GM12875 (cell line): Measurements from ENCODE around the gene KLHL7.

Experiments used
- H3K4me3 ChIP-seq: one replicate; pipeline ENCODE4 v1.5.1; 2011; ENCODE audit warnings: low read depth, low read length, control low read depth
- TF ChIP-seq, protein P1 (sequence below): IDR thresholded peaks from 2 replicates; pipeline ENCODE4 v1.5.1; 2011; ENCODE audit warnings: low read depth, mild to moderate bottlenecking, control low read depth, inconsistent platforms, low read length, moderate library complexity, borderline replicate concordance; ENCODE audit not compliant: insufficient read depth

Gene KLHL7

DNA sequence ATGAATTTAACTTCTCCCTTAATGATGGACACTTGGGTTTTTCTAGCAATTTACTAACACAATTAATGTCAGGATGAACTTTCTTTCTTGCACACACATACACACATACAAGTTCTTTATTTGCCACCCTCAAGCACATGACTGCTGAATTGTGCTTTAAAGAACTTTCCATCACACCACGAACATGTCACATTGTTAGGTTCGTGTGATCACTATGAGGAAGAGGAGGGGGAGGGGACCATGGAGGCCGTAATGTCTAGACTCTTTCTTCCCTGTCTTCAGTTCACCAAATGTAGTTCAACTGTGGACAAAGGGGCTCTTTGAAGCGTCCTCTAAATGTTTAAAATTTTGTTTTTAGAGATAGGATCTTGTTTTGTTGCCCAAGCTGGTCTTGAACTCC lies 107.3 kb downstream of the KLHL7 start:
- TF ChIP-seq, protein P1, sequence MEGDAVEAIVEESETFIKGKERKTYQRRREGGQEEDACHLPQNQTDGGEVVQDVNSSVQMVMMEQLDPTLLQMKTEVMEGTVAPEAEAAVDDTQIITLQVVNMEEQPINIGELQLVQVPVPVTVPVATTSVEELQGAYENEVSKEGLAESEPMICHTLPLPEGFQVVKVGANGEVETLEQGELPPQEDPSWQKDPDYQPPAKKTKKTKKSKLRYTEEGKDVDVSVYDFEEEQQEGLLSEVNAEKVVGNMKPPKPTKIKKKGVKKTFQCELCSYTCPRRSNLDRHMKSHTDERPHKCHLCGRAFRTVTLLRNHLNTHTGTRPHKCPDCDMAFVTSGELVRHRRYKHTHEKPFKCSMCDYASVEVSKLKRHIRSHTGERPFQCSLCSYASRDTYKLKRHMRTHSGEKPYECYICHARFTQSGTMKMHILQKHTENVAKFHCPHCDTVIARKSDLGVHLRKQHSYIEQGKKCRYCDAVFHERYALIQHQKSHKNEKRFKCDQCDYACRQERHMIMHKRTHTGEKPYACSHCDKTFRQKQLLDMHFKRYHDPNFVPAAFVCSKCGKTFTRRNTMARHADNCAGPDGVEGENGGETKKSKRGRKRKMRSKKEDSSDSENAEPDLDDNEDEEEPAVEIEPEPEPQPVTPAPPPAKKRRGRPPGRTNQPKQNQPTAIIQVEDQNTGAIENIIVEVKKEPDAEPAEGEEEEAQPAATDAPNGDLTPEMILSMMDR, result no peak
- H3K4me3 ChIP-seq, result no peak overlapping the region

DNA sequence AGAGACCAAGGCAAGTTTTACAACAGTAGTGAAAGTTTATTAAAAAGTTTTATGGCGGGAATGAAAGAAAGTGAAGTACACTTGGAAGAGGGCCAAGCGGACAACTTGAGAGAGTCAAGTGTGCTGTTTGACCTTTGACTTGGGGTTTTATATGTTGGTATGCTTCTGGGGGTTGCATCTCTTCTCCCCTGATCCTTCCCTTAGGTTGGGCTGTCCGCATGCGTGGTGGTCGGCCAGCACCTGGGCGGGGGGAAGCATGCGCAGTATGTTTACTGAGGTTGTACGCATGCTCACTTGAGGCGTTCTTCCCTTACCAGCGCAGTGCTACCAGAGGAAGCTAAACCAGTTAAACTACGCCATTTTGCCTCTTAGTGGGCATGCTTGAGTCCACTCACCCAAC lies 108.2 kb downstream of the KLHL7 start:
- TF ChIP-seq, protein P1, result no peak
- no peak overlapping the region for H3K4me3 ChIP-seq

DNA sequence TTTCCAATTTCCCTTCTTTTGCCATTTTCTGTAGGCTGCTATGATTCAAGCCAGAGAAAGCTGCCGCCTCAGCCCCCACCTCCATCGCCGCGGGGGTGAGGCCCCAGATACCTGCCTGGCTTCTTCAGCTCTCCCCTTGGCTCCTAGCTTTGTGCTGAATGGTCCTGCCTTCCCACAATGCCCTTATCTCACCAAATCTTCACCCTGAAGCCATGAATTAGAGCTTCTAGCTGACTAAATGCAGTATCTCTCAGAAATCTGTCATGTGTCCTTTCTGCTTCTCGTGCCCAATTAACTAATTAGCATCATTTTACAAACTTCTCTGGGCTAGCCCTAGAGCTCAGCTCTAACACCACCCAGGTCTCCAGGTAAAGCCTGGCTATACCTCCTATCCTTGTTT lies 108.8 kb downstream of the KLHL7 start:
- H3K4me3 ChIP-seq, result no peak overlapping the region
- TF ChIP-seq, protein P1, result no peak

DNA sequence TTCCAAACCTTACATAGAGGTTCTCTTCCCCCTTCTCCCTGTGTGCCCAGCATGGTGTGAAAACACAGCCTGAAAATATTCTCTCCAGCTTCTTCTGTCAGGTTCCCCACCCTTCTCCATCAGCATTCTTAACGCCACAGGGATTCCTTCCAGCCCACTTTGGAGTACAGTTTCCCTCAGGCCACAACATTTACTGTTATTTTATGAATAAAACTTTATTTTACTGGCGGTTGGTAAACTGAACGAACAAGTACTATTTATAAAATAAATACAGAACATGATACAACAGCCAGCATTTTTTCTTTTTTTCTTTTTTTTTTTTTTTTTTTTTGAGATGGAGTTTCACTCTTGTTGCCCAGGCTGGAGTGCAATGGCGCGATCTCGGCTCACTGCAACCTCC lies 109.4 kb downstream of the KLHL7 start:
- H3K4me3 ChIP-seq, result no peak overlapping the region
- TF ChIP-seq, protein P1, result no peak

DNA sequence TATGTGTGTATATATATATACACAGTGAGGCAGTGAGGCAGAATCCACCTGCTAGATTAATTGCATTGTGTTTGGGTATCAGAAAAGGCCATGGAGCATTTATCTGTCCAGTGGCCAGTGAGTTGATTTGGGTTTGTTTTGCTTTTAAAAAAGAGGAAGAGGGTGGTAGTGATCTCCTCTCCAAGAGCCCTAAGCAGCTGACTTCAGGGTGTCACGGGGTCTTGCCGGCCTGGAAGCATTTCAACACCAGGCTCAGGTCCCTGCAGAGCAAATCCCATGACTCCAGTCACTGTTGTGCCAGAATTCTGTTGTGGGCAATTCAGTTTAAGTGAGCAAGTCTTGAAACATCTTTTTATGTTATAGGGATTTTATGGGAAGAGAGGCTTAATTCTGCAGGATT lies 110.4 kb downstream of the KLHL7 start:
- no peak overlapping the region for H3K4me3 ChIP-seq
- TF ChIP-seq, protein P1, result no peak

DNA sequence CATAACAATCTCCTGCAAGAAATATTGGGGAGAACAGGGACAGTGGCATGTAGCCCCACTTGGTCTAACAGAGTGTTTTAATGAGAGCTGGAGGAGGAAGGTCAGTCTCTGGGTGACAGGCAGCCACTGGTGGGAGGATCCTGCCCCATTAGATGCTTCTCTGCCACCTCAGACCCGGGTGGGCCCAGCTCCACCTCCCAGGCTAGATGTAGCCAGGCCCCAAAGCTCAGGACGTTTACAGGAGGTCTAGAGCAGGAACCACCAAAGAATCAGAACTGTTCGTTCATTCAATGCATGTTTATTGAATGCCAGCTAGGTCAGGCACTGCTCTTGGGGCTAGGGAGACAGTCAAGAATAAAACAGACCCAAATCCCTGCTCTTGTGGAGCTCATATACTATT lies 112.6 kb downstream of the KLHL7 start:
- no peak overlapping the region for H3K4me3 ChIP-seq

DNA sequence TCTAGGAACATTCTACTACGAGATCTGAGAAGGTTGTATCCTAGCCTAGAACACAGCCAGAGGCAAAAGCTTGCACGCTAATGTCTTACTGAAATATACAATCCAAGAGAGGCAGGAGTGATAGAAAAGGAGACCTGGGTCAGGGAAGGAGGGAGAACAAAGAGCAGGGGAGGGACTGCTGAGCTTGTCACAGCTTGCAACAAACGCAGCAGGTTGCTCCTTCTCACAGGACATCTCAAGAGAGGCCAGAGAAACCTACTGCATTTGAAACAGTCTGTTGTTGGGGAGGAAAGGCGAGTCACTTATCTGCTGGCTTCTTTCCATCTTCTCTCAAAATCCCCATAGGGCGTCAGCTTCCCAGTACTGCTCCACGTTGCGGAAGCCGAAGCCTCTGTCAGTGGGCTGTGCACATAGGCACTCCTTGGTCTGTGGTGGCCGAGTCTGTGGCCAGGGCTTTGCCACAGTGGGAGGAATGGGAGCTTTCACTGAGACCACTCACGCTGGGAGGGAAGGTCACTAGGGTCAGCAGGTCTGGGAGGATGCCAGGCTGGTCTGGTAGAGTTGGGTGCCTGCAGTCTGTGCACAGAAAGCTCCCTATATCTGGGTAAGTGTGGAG lies 115.2 kb downstream of the KLHL7 start:
- TF ChIP-seq, protein P1, result no peak
- H3K4me3 ChIP-seq, result no peak overlapping the region

More for the DNA sequence above, 112.6 kb downstream of the KLHL7 start:
- TF ChIP-seq, protein P1, result no peak
